ENCODE results near the gene ZNF423. TPM values are rescaled to one million over a fixed set of nuclear protein-coding genes. Genes with fewer than 3 reads are reported as not detected.

The ZNF423 gene
- total RNA-seq, 2 experiments from 2014 or later: not detected

DNA sequence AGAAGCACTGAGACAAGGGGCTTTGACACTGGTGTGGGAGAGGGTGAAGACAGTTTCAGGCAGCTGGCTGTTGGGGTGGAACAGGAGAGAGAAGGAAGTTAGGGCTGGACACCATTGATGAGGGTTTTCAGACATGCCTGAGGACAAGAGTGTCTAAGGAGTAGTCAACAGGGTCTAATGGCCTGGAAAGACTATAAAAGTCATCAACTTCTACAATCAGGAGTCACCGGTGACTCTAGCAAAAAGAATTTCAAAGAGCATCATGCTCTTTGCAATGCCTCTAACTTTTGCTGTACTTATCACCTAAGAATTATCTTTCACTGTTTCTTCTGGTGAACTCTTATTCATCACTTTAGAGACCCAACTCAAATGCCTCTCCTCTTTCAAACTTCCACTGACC lies 268.4 kb downstream of the ZNF423 start:
- Mint-ChIP-seq H3K36me3 (ENCODE audit: low read depth) (no peaks in the 10 kb centered on the region), H3K9me3 (no peaks in the 10 kb centered on the region), H3K4me3 (no peak overlapping the region), H3K4me1 (no peaks in the 10 kb centered on the region), H3K27me3 (no peaks in the 10 kb centered on the region), H3K27ac (no peak overlapping the region)
- no peak for DNase-seq
- POLR2A ChIA-PET: no interaction called here
- CTCF ChIA-PET: no interaction called here

DNA sequence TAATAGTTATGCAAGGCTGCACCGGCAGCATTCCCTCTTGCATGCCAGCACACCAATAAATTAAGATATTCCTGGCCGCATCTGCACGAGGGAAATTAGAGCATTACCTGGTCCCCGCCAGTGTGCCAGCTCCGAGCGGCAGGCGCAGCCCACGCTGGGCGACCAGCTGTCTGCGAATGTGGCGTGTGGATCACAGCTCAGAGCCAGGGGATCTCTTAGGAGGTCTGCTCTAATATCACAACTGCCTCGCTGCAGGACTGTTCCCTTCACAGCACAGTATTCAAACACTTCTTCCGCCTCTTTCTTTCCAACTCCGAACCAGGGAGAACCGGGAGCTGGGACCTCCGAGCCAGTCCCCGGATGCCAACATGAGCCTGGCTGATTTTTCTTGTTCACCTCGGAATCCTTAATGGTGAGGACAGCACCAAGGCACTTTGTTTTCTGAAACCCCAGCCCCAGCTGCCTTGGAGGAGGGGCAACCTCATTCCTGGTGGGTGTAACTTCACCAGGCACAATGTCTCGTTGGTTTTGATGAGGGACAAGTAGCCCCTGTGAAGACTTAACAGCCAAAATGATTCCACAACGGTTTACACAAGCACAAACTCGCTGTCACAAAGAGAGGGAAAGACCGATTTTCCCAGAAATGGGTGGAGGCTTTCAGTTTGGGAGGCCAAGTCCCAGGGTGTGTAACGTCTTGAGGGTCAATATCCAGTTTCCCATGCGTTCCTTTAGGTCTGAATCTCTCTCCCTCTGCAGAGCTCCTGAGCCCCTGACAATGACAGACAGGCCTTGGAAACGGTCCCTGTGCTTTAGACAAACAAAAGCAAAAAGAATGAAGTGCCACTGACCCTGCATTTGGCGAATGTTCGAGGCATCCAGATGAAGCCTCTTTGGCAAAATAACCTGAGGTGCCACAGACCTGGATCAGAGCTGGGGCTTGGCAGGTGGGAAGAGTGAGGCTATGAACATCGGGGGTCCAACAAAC lies 269.2 kb downstream of the ZNF423 start:
- CTCF ChIA-PET: interaction anchor here (0.9 kb wide), 1 partner anchor 10 kb away, joined by 3 read pairs; no protein-coding TSS in a partner anchor
- H3K4me3 Mint-ChIP-seq: no peak overlapping the region

DNA sequence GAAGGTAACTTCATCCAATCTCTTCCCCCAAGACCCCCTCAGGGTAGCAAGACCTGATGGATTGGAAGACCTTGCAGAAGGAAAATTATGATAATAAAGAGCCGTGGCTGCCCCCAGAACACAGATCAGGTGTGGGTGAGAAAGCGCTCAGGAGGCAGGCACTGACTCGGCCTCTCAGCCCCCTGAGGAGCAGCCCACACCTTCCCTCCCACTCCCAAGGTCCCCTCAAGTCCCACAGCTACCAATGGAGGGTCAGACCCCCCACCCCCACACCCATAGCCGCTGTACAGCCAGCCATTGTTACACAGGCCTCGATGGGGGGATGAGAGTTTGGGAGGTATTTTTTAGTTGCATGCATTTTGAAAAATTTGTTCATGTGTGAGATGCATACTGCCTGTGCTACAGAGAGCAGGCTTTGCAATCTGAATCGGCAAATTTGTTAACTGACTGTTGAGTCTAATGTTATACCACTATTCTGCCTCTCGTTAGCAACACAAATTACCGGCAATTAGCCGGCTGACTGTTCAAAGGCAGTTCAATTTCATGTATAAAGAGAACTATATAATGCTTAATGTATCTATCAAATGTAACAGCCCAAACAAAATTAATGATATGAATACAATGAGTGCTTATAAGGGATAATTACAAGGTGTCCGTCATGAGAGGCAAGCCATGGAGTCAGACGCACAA lies 270.6 kb downstream of the ZNF423 start:
- ChIA-PET POLR2A (no interaction called here), CTCF (no interaction called here)
- no peak overlapping the region for H3K4me3 Mint-ChIP-seq
- peaks cover 3% of the 10 kb centered on the region for H3K27me3 Mint-ChIP-seq
- H3K4me1 Mint-ChIP-seq: no peaks in the 10 kb centered on the region
- no peak for DNase-seq
- H3K9me3 Mint-ChIP-seq: no peaks in the 10 kb centered on the region
- H3K36me3 Mint-ChIP-seq (ENCODE audit: low read depth): no peaks in the 10 kb centered on the region
- no peak overlapping the region for H3K27ac Mint-ChIP-seq

More for the DNA sequence above, 269.2 kb downstream of the ZNF423 start:
- no peaks in the 10 kb centered on the region for H3K36me3 Mint-ChIP-seq (ENCODE audit: low read depth)
- no peaks in the 10 kb centered on the region for H3K9me3 Mint-ChIP-seq
- H3K4me1 Mint-ChIP-seq: no peaks in the 10 kb centered on the region
- no peak for DNase-seq
- POLR2A ChIA-PET: no interaction called here
- H3K27ac Mint-ChIP-seq: no peak overlapping the region
- H3K27me3 Mint-ChIP-seq: peaks cover 3% of the 10 kb centered on the region

DNA sequence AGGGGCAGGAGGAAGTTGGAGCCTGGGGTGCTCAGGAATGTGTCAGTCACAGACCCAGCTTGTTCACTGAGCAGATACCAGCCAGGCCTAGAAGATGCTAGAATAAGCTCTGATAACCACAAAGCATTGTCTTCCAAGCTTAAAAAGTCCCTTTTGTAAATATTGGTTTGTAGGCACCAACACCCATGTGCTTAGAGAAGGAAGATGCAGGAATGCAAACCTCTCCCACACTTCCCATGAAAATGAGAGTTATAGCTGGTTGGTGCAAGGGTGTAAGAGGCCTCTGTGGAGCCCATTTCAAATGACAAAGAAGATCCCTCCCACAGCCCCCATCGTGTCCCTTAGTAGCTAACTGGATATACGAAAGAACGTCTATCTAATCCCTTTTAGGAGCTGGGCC lies 272.0 kb downstream of the ZNF423 start:
- H3K4me1 Mint-ChIP-seq: no peaks in the 10 kb centered on the region
- H3K4me3 Mint-ChIP-seq: no peak overlapping the region
- CTCF ChIA-PET: interaction anchor here (1.0 to 1.5 kb wide), 2 partner anchors 10 to 29 kb away, joined by 3 read pairs; no protein-coding TSS in a partner anchor
- H3K27me3 Mint-ChIP-seq: peaks cover 3% of the 10 kb centered on the region
- POLR2A ChIA-PET: no interaction called here
- H3K9me3 Mint-ChIP-seq: no peaks in the 10 kb centered on the region
- no peaks in the 10 kb centered on the region for H3K36me3 Mint-ChIP-seq (ENCODE audit: low read depth)
- H3K27ac Mint-ChIP-seq: no peak overlapping the region
- no peak for DNase-seq

DNA sequence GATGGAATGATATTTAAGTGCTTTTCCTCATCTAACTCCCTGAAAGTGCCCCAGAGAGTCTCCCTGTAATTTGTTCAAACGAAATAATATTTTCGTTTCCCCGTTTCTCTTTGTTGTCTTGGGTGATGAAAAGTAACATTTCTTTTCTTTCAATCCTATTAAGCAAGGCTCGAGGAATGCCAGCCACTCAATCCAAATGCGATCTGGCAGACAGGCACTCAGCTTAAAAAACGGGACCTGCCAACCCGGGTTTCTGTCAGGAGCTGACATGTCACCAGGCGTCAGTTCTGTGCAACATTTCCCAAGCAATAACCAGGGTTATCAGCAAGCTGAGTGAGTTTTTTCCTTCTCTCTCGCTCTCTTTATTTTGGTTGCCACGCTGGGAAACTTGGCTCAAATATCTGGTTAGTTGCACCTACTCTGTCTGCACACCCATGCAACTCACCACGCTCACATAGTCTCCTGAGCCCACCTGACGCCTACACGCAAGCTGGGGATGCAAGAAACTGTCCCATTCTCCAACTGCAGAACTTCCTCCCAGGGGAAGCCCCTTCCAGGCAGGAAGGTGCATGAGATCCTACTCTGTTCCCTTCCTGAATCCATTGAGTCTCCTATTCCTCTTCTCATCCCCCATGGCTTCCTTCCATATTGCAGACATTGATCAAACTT lies 274.1 kb downstream of the ZNF423 start:
- ChIA-PET POLR2A (no interaction called here), CTCF (interaction anchor here (0.6 kb wide), 2 partner anchors 8 to 46 kb away, joined by 3 to 4 read pairs; no protein-coding TSS in a partner anchor)
- no peak overlapping the region for H3K4me3 Mint-ChIP-seq
- H3K27ac Mint-ChIP-seq: no peak overlapping the region
- no peaks in the 10 kb centered on the region for H3K9me3 Mint-ChIP-seq
- no peaks in the 10 kb centered on the region for H3K4me1 Mint-ChIP-seq
- no peak for DNase-seq
- H3K27me3 Mint-ChIP-seq: peaks cover 3% of the 10 kb centered on the region
- H3K36me3 Mint-ChIP-seq (ENCODE audit: low read depth): no peaks in the 10 kb centered on the region

DNA sequence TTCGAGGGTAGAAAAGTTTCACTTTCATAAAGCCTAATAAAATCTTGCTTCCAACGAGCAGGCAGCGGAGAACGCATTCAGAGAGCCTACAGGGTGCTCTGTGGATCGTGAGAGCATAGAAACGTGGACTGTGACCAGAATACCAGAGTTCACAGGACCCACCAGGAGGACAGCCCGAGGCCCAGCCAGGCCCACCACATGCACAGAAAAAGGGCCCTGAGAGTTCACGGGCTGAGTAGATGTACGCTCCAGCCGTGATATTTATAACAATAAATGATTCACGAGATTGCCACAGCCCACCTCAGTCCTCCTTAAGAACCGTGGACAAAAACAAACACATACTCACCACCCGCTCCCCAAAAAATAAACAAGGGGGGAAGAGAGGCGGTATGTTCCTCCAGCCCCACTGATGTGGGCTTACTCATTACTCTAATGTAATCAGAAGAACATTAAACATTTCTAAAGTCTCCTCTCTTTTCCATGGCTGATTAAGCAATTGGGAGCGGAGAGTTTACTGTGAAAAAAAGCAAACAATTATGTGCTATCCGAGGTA lies 275.1 kb downstream of the ZNF423 start:
- Mint-ChIP-seq H3K4me3 (no peak overlapping the region), H3K4me1 (no peaks in the 10 kb centered on the region), H3K27ac (no peak overlapping the region), H3K9me3 (no peaks in the 10 kb centered on the region), H3K27me3 (peaks cover 3% of the 10 kb centered on the region), H3K36me3 (ENCODE audit: low read depth) (no peaks in the 10 kb centered on the region)
- CTCF ChIA-PET: no interaction called here
- POLR2A ChIA-PET: no interaction called here
- no peak for DNase-seq

DNA sequence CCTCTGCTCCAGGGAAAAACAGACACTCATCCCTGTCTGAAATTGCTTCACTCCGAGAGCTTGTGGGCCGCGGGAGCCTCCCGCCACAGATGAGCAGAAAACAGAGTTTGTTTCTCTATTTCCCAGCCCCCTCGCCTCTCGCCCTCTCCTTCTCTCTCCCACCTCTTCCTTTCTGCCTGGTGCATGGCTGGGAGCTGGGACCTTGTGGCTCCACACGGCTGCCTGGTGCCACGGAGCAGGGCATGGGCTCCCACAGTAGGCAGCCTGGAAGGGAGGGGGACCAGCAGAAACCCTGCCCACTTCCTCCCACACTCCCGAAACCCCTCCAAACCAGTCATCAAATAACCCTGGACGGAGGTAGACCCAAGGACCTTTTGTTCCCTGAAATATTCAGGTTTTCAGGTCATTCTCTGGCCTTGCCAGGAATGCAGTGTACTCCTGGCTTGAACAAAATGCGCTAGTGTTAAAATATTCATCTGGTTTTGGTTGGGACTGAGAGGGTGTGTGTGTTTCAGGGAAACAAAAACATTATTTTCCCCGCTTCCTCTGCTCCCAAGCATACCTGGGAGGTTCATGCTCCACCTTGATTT lies 277.4 kb downstream of the ZNF423 start:
- no peak overlapping the region for H3K27ac Mint-ChIP-seq
- no peaks in the 10 kb centered on the region for H3K4me1 Mint-ChIP-seq
- H3K27me3 Mint-ChIP-seq: peaks cover 3% of the 10 kb centered on the region
- no peak for DNase-seq
- ChIA-PET CTCF (no interaction called here), POLR2A (no interaction called here)
- no peaks in the 10 kb centered on the region for H3K36me3 Mint-ChIP-seq (ENCODE audit: low read depth)
- H3K9me3 Mint-ChIP-seq: no peaks in the 10 kb centered on the region
- no peak overlapping the region for H3K4me3 Mint-ChIP-seq

DNA sequence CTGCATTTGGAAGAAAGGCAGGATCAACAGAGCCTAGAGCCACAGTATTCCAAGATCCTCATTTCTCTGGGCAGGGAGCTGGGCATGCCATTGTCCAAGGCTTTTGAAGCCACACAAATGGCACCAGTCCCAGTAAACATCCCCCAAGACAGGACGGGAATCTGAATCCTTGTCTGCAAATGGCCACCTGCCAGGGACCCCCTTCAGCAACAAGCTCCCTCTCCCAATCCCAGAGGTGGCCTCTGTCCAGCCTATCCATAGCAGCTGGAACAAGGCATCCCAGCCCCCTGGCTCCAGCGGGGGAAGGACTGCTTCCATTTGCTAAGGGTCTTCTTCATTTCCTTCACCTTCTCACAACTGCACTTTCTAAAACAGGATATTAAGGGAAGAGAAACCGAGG lies 277.9 kb downstream of the ZNF423 start:
- peaks cover 3% of the 10 kb centered on the region for H3K27me3 Mint-ChIP-seq
- H3K4me1 Mint-ChIP-seq: no peaks in the 10 kb centered on the region
- no peak overlapping the region for H3K27ac Mint-ChIP-seq
- no peak for DNase-seq
- CTCF ChIA-PET: no interaction called here
- POLR2A ChIA-PET: no interaction called here
- H3K4me3 Mint-ChIP-seq: no peak overlapping the region
- H3K9me3 Mint-ChIP-seq: no peaks in the 10 kb centered on the region
- H3K36me3 Mint-ChIP-seq (ENCODE audit: low read depth): no peaks in the 10 kb centered on the region

DNA sequence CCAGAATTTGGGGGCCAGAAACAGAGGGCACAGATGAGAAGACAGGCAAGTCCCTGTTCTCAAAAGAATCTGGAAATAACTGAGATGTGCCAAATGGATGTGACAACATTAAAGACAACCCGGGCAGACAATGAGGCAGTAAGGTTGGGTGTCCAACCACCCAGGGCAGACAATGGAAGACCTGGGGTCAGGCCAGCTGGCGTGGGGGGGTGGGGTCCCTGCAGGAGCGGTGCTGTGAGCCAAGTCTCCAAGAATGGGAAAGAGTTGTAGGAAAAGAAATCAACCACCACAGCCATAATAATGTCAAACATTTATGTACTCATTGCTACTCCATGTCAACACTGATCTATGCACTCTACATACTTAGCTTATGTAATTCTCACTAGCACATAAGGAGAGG lies 279.0 kb downstream of the ZNF423 start:
- peaks cover under 1% of the 10 kb centered on the region for H3K27me3 Mint-ChIP-seq
- no peaks in the 10 kb centered on the region for H3K9me3 Mint-ChIP-seq
- H3K4me3 Mint-ChIP-seq: no peak overlapping the region

DNA sequence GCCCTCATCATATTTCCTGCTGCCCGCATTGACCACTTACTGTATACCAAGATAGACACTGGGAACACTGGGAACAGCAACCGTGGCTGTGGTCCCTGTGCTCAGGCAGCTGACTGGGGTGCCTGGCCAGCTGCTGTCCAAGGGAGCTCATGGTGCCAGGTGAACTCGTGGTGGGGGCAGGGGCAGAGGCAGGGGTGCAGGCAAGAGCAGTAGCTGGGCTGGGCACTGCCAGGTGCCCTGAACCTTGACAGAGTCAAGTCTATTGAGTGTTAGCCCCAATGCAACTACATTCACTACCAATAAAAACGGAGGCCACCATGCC lies 279.8 kb downstream of the ZNF423 start:
- Mint-ChIP-seq H3K9me3 (no peaks in the 10 kb centered on the region), H3K27ac (no peak overlapping the region), H3K27me3 (no peaks in the 10 kb centered on the region), H3K36me3 (ENCODE audit: low read depth) (no peaks in the 10 kb centered on the region), H3K4me3 (no peak overlapping the region), H3K4me1 (no peaks in the 10 kb centered on the region)
- ChIA-PET CTCF (no interaction called here), POLR2A (no interaction called here)
- DNase-seq: no peak

More for the DNA sequence above, 279.0 kb downstream of the ZNF423 start:
- Mint-ChIP-seq H3K4me1 (no peaks in the 10 kb centered on the region), H3K36me3 (ENCODE audit: low read depth) (no peaks in the 10 kb centered on the region), H3K27ac (no peak overlapping the region)
- DNase-seq: no peak
- POLR2A ChIA-PET: no interaction called here
- CTCF ChIA-PET: no interaction called here

DNA sequence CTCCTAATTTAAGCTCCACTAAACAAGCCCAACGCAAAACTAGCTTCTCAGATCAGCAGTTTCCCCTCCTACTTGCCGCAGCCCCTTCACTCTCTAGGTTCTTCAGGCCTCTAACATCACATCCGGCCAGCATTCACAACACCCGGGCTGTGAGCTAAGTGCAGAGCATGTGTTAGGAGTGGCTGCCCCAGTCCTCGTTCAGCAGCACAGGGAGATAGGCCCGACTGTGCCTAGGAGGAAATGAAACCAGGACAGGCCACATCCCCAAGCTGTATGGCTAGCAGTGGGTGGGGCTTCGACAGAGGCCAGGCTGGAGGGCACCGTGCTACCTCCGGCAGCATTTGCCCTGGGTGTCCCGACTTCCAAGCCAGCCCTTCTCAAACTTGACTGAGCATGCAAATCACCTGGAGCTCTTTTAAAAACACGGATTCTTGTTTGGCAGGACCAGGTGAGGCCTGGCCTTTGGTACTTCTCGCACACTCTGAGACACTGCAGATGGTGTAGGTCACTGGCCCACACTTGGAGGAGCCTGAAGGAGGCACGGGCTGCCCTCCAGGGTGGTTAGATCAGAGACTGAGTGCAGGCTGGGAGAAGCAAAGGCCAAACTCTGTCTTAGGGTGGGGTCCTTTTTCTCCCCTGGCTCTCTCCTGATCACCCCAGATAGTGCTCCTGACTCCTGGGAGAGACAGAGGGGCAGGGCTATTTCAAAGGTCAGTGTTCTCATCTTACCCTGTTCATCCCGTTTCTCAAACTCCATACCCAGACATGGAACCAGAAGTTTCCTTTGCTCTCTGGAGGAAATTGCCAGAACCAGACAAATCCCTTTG lies 280.4 kb downstream of the ZNF423 start:
- POLR2A ChIA-PET: no interaction called here
- Mint-ChIP-seq H3K9me3 (no peaks in the 10 kb centered on the region), H3K4me3 (no peak overlapping the region), H3K27ac (no peak overlapping the region), H3K4me1 (no peaks in the 10 kb centered on the region), H3K27me3 (no peaks in the 10 kb centered on the region), H3K36me3 (ENCODE audit: low read depth) (no peaks in the 10 kb centered on the region)
- CTCF ChIA-PET: no interaction called here
- no peak for DNase-seq

DNA sequence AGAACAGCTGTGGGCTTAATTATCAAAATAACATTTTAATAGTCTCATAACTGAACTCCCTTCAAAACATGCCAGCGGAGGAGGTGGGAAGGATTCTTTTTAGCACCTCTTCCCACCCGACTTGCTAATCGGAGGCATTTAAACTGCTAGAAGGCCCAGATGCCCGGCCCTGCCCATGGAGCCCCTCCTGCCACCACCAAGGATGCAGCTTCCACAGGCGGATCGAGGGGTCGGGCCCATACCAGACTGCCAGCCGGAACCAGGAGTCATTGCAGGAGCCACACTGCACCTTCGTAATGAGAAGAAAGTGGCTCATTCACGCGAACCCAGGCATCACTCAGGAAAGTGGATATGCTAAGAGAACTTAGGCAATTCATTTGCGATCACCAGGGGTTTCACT lies 281.1 kb downstream of the ZNF423 start:
- Mint-ChIP-seq H3K9me3 (no peaks in the 10 kb centered on the region), H3K27ac (no peak overlapping the region), H3K4me1 (no peaks in the 10 kb centered on the region), H3K27me3 (no peaks in the 10 kb centered on the region), H3K36me3 (ENCODE audit: low read depth) (no peaks in the 10 kb centered on the region), H3K4me3 (no peak overlapping the region)
- POLR2A ChIA-PET: no interaction called here
- DNase-seq: no peak
- CTCF ChIA-PET: no interaction called here
